CD14-positive monocyte (primary cell): ENCODE data around the gene NSFL1C. TPM values are rescaled to one million over a fixed set of nuclear protein-coding genes. Genes with fewer than 3 reads are reported as not detected.

Source experiments
- DNase-seq, 3 donors: peaks; one replicate each; pipeline ENCODE4 v3.0.0-alpha.2; 2011 to 2022
- H2AFZ ChIP-seq: 2 replicates; pipeline ENCODE4 v1.6.0; 2012; ENCODE audit warnings: mild to moderate bottlenecking, low read depth, low read length, inconsistent platforms; ENCODE audit not compliant: insufficient read depth, poor library complexity, severe bottlenecking
- H3K27ac ChIP-seq, 2 donors: 1 replicate in 1 of 2; 2 replicates in 1 of 2; pipeline ENCODE4 v1.5.1; 2012 to 2013; ENCODE audit warnings: low read length in 2 of 2, control low read depth in 1 of 2, inconsistent platforms in 1 of 2, low read depth in 1 of 2, mild to moderate bottlenecking in 1 of 2
- H3K27me3 ChIP-seq, 2 donors: one replicate each; pipeline versions ENCODE4 v1.6.0 to v1.6.1; 2011 to 2013; ENCODE audit warnings: low read length in 2 of 2; ENCODE audit not compliant: control insufficient read depth in 2 of 2, insufficient read depth in 2 of 2
- H3K36me3 ChIP-seq, 2 donors: replicated peaks in 1 of 2; 1 replicate in 1 of 2; 2 replicates in 1 of 2; pipeline versions ENCODE4 v1.5.1 to v1.6.1; 2012 to 2013; ENCODE audit warnings: low read length in 2 of 2, control low read depth in 1 of 2, inconsistent platforms in 1 of 2, mild to moderate bottlenecking in 1 of 2; ENCODE audit not compliant: insufficient read depth in 2 of 2, control insufficient read depth in 1 of 2
- H3K4me1 ChIP-seq, 2 donors: 1 replicate in 1 of 2; 2 replicates in 1 of 2; pipeline versions ENCODE4 v1.5.1 to v1.6.1; 2012 to 2013; ENCODE audit warnings: low read length in 2 of 2, control low read depth in 1 of 2, inconsistent platforms in 1 of 2, mild to moderate bottlenecking in 1 of 2, moderate library complexity in 1 of 2; ENCODE audit not compliant: insufficient read depth in 2 of 2, control insufficient read depth in 1 of 2
- H3K4me2 ChIP-seq: replicated peaks from 2 replicates; pipeline ENCODE3; 2012; ENCODE audit warnings: low read length, moderate library complexity, mild to moderate bottlenecking; ENCODE audit not compliant: poor library complexity, severe bottlenecking; ENCODE audit errors: extremely low read depth
- H3K4me3 ChIP-seq, 3 experiments: fragments of 200-600 bp in 1 of 3; sonication (generic) in 1 of 3; replicated peaks in 1 of 3; 1 replicate in 2 of 3; 2 replicates in 1 of 3; pipeline ENCODE4 v1.5.1; 2011 to 2013; ENCODE audit warnings: low read length in 3 of 3, mild to moderate bottlenecking in 3 of 3, control low read depth in 2 of 3, low read depth in 2 of 3, inconsistent platforms in 1 of 3, moderate library complexity in 1 of 3
- H3K79me2 ChIP-seq: 2 replicates; pipeline ENCODE4 v1.6.0; 2012; ENCODE audit warnings: mild to moderate bottlenecking, control low read depth, inconsistent platforms, low read length, moderate library complexity; ENCODE audit not compliant: insufficient read depth
- H3K9ac ChIP-seq: 2 replicates; pipeline ENCODE4 v1.6.0; 2017; ENCODE audit warnings: low read length, mild to moderate bottlenecking; ENCODE audit not compliant: insufficient read depth, poor library complexity, severe bottlenecking
- H3K9me3 ChIP-seq, 2 donors: replicated peaks in 1 of 2; 1 replicate in 1 of 2; 2 replicates in 1 of 2; pipeline versions ENCODE4 v1.5.1 to v1.6.1; 2012 to 2013; ENCODE audit warnings: low read length in 2 of 2, control low read depth in 1 of 2; ENCODE audit not compliant: control insufficient read depth in 1 of 2, insufficient read depth in 1 of 2
- H4K20me1 ChIP-seq: 2 replicates; pipeline ENCODE4 v1.6.0; 2012; ENCODE audit warnings: mild to moderate bottlenecking, low read length, control low read depth, moderate library complexity; ENCODE audit not compliant: insufficient read depth
- H3K27ac Mint-ChIP-seq, 7 donors: one replicate each; pipeline ENCODE4 v1.8.0; 2020; ENCODE audit warnings: mild to moderate bottlenecking in 7 of 7, mixed read lengths in 7 of 7, moderate library complexity in 6 of 7, inconsistent platforms in 2 of 7
- H3K27me3 Mint-ChIP-seq, 3 donors: one replicate each; pipeline ENCODE4 v1.8.0; 2021 to 2022; ENCODE audit warnings: low read depth in 3 of 3, mild to moderate bottlenecking in 3 of 3, mixed read lengths in 3 of 3, moderate library complexity in 3 of 3, inconsistent platforms in 1 of 3
- H3K36me3 Mint-ChIP-seq, 2 donors: one replicate each; pipeline ENCODE4 v1.8.0; 2020; ENCODE audit warnings: mixed read lengths in 2 of 2, inconsistent platforms in 1 of 2, mild to moderate bottlenecking in 1 of 2
- H3K4me1 Mint-ChIP-seq: one replicate; pipeline ENCODE4 v1.8.0; 2020; ENCODE audit warnings: mild to moderate bottlenecking, mixed read lengths
- H3K4me3 Mint-ChIP-seq, 2 donors: one replicate each; pipeline ENCODE4 v1.8.0; 2020; ENCODE audit warnings: mild to moderate bottlenecking in 2 of 2, mixed read lengths in 2 of 2, moderate library complexity in 1 of 2
- H3K9me3 Mint-ChIP-seq, 7 donors: one replicate each; pipeline ENCODE4 v1.8.0; 2020 to 2022; ENCODE audit warnings: mixed read lengths in 7 of 7, mild to moderate bottlenecking in 6 of 7, moderate library complexity in 6 of 7, inconsistent platforms in 2 of 7
- CTCF ChIP-seq: fragments of 200-600 bp; IDR thresholded peaks from one replicate; pipeline ENCODE4 v1.8.0; 2022; ENCODE audit warnings: antibody characterized with exemption, mild to moderate bottlenecking
- WGBS: methylation state at CpG from one replicate; pipeline ENCODE4 v1.1.5; 2013; ENCODE audit warnings: missing lambda C conversion rate; ENCODE audit not compliant: insufficient coverage; 5-methylcytosine and 5-hydroxymethylcytosine counted together
- intact Hi-C, 2 donors: fragments of 100-400 bp; cut with micrococcal nuclease; formaldehyde crosslinking; loops; one replicate each; pipeline versions ENCODE4 v1.15.0 to v1.15.1; 2023
- polyA plus RNA-seq, 3 donors: library from polyadenylated mRNA; depleted of rRNA in 1 of 3; unstranded in 2 of 3; stranded (reverse) in 1 of 3; fragments of 300-500 nt in 2 of 3; fragments of >200 nt in 1 of 3; fragmentation: Illumina TruSeq in 2 of 3; gene quantifications; 1 replicate in 2 of 3; 2 replicates in 1 of 3; pipeline ENCODE4 v1.2.3, GENCODE V29; 2012 to 2021

Gene NSFL1C
- polyA plus RNA-seq, 3 donors = 52.8 to 80.8 (median 56.8) TPM

- no peak for TF ChIP-seq CTCF
- H3K4me3 ChIP-seq = no peak overlapping the region
- no peak overlapping the region for H2AFZ ChIP-seq
- H3K4me2 ChIP-seq = no peak overlapping the region
- H4K20me1 ChIP-seq = no peaks in the 10 kb centered on the region
- no CpG with 5 or more reads among the region's 1 CpG for WGBS
- no peak for DNase-seq
- Mint-ChIP-seq H3K27me3 (peaks cover 13 to 27% (median 21%) of the 10 kb centered on the region in 3 donors), H3K27ac (no peak overlapping the region), H3K4me1 (peaks cover 21% of the 10 kb centered on the region), H3K4me3 (no peak overlapping the region), H3K9me3 (no peaks in the 10 kb centered on the region), H3K36me3 (peaks cover 0 to 19% of the 10 kb centered on the region in 2 donors)
- intact Hi-C loops = no loop called here
- H3K27ac ChIP-seq = no peak overlapping the region
- no peaks in the 10 kb centered on the region for H3K79me2 ChIP-seq
- H3K4me1 ChIP-seq = peaks cover 21% of the 10 kb centered on the region in 2 donors
- peaks cover 18 to 30% of the 10 kb centered on the region in 2 donors for H3K27me3 ChIP-seq
- H3K36me3 ChIP-seq = no peaks in the 10 kb centered on the region
- no peak overlapping the region for H3K9ac ChIP-seq
- no peaks in the 10 kb centered on the region for H3K9me3 ChIP-seq
These were observed 35.5 kb downstream of the NSFL1C start for GRCh38 chr20:1431158-1431557.

- TF ChIP-seq CTCF = no peak
- no peak overlapping the region for H3K4me3 ChIP-seq
These were observed 36.6 kb downstream of the NSFL1C start for GRCh38 chr20:1430004-1430451.

More at GRCh38 chr20:1430004-1430451, 36.6 kb downstream of the NSFL1C start:
- no CpG with 5 or more reads among the region's 1 CpG for WGBS
- Mint-ChIP-seq H3K36me3 (peaks cover 0 to 15% of the 10 kb centered on the region in 2 donors), H3K4me3 (peak overlapping the region in 1 of 2 donors; percentile 7), H3K27ac (no peak overlapping the region), H3K27me3 (peaks cover 15 to 27% (median 19%) of the 10 kb centered on the region in 3 donors), H3K9me3 (no peaks in the 10 kb centered on the region), H3K4me1 (peaks cover 14% of the 10 kb centered on the region)
- no peak overlapping the region for H3K4me2 ChIP-seq
- peaks cover 18 to 30% of the 10 kb centered on the region in 2 donors for H3K27me3 ChIP-seq
- no peaks in the 10 kb centered on the region for H3K9me3 ChIP-seq
- no peak overlapping the region for H3K27ac ChIP-seq
- no peak overlapping the region for H3K9ac ChIP-seq
- intact Hi-C loops = no loop called here
- no peaks in the 10 kb centered on the region for H4K20me1 ChIP-seq
- DNase-seq = no peak
- peaks cover 15 to 16% of the 10 kb centered on the region in 2 donors for H3K4me1 ChIP-seq
- no peak overlapping the region for H2AFZ ChIP-seq
- no peaks in the 10 kb centered on the region for H3K36me3 ChIP-seq
- H3K79me2 ChIP-seq = no peaks in the 10 kb centered on the region
